ENCODE measurements around the gene HESX1. TPM values are rescaled to one million over a fixed set of nuclear protein-coding genes. Genes with fewer than 3 reads are reported as not detected.

The HESX1 gene
- total and polyA plus RNA-seq, 4 donors: 0.17 to 0.52 (median 0.34) TPM

- Histone ChIP-seq H3K4me1 (ENCODE audit: control insufficient read depth in 4 of 4, insufficient read depth in 4 of 4, low read length in 3 of 4) (no peaks in the 10 kb centered on the region), H3K9me3 (ENCODE audit: control insufficient read depth in 4 of 4, low read length in 3 of 4) (no peaks in the 10 kb centered on the region), H3K36me3 (ENCODE audit: control insufficient read depth in 4 of 4, insufficient read depth in 3 of 4, low read depth in 1 of 4, low read length in 3 of 4) (no peaks in the 10 kb centered on the region), H3K27me3 (ENCODE audit: control insufficient read depth in 4 of 4, insufficient read depth in 4 of 4, low read length in 3 of 4) (no peaks in the 10 kb centered on the region), H3K4me3 (ENCODE audit: low read depth in 1 of 3, low read length in 3 of 3) (no peak overlapping the region), H3K9ac (ENCODE audit: low read depth in 1 of 2, low read length in 2 of 2) (no peak overlapping the region), H3K27ac (ENCODE audit: low read depth in 1 of 2, low read length in 2 of 2) (no peak overlapping the region)
- WGBS: 81% methylated on average over 2 of the region's 2 CpGs
- DNase-seq (ENCODE audit: low spot score): no peak
- no peak for TF ChIP-seq ATF3 (IDR thresholded peaks at IDR 0.05)
- TF ChIP-seq JUND (IDR thresholded peaks at IDR 0.05): no peak
- TF ChIP-seq FOXA1 (IDR thresholded peaks at IDR 0.05): no peak
- no peak for TF ChIP-seq YY1 (IDR thresholded peaks at IDR 0.05)
- TF ChIP-seq TAF1 (conservative IDR thresholded peaks at IDR 0.05): no peak
- no peak for TF ChIP-seq CTCF (IDR thresholded peaks at IDR 0.05; ENCODE audit: low read depth, low read length, missing input control)
- TF ChIP-seq RXRA (IDR thresholded peaks at IDR 0.05): no peak
- no peak for TF ChIP-seq EGR1 (IDR thresholded peaks at IDR 0.05; ENCODE audit: low read depth in 2 of 2)
- TF ChIP-seq GABPA (IDR thresholded peaks at IDR 0.05 in 1 of 2, conservative IDR thresholded peaks at IDR 0.05 in 1 of 2): no peak
- no peak for TF ChIP-seq HNF4G (IDR thresholded peaks at IDR 0.05)
- TF ChIP-seq SP1 (IDR thresholded peaks at IDR 0.05): no peak
- TF ChIP-seq FOXA2 (IDR thresholded peaks at IDR 0.05): no peak
- TF ChIP-seq REST (IDR thresholded peaks at IDR 0.05): no peak
- TF ChIP-seq RAD21 (IDR thresholded peaks at IDR 0.05): no peak
- no peak for TF ChIP-seq HNF4A (conservative IDR thresholded peaks at IDR 0.05)
- TF ChIP-seq ZBTB33 (IDR thresholded peaks at IDR 0.05): no peak
- TF ChIP-seq NR2F2 (IDR thresholded peaks at IDR 0.05): no peak
- no peak for TF ChIP-seq MAX (IDR thresholded peaks at IDR 0.05)
Measured at GRCh38 chr3:57206423-57206822, 6.6 kb upstream of the HESX1 start.

Data from liver (tissue), 9 donors.